CD4-positive, alpha-beta T cell treated with Interleukin-17A for 4 hours (primary cell): ENCODE data around the gene TAB3.

ENCODE experiments used
- DNase-seq: peaks from one replicate; pipeline ENCODE4 v3.0.0-alpha.2; 2020; ENCODE audit warnings: mixed read lengths

Gene TAB3

DNA sequence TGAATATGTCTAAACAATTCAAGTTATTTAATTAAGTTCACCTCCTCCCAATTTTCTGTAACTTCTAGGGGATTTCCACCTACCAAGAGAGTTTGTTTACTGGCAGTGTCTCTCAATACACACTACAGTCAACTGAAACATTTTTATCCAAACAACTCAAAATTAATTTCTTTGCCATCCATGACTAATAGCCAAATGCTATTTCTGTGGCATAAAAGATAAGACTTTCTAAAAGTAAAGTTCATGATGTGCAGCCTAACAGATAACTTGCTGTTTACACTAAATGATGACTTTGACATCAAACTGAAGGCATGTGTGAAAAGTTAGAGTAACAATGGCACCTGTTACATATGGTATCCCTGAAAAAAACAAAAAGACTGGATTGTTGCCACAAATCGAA lies 7.3 kb downstream of the TAB3 start:
- no peak for DNase-seq

DNA sequence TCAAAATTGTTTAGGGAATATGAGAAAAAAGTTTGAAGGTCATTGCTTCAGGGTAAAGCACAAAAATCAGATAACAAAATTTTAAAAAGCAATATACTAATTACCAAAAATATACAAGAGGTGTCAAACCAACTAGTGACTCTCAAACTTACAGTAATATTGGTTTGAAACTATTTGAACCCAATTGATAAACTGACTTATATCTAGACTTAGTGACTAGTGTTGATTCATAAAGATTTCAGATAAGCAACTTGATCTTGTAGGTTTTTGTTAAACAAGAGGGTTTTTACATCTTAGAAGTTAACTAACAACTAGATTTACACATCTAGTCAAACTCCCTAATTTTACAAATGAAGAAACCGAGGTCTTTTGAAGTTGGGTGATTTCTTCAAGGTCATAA lies 7.7 kb downstream of the TAB3 start:
- DNase-seq = no peak

DNA sequence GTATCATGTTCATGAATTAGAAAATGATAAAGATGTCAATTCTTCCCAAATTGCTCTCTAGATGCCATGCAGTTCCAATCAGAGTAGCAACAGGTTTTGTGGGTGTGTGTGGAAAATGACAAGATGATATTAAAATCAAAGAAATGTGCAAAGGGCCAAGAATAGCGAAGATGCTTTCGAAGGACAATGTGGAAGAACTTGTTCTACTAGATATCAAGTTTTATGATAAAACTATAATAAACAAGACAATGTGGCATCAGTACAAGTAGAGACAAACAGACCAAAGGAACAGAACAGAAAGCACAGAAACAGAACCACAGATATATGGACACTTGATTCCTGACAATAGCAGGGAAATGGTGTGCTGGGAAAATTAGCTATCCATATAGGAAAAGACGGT lies 9.0 kb downstream of the TAB3 start:
- no peak for DNase-seq

DNA sequence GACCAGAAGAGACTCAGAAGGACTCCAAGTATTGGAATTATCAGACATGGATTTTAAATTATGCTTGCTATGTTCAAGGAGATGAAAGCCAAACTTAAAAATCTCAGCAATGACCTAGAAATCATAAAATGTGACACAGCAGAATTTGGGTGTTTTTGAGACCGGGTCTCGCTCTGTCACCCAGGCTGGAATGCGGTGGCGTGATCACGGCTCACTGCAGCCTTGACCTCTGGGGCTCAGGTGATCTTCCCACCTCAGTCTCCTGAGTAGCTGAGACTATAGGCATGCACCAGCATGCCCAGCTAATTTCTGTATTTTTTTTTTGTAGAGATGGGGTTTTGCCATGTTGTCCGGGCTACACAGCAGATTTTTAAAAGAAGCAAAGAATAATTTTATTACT lies 12.7 kb downstream of the TAB3 start:
- DNase-seq = no peak

DNA sequence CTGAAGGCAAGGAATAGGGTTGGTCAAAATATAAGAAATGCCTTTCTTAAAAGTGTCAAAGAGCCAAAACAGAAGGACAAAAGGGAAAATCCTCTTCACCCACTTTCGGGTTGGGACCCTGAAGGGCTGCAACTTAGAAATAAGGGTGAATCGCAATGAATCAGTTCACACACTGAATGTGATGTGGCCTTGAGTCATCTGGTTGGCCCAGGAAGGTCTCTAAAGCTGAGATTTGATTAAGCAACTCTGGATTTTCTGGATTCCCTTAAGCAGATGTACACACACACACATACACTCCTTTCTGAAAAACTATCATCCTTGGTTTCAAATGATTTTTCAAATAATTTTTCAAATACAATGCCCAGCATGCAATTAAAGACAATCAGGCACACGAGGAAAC lies 13.1 kb downstream of the TAB3 start:
- no peak for DNase-seq

DNA sequence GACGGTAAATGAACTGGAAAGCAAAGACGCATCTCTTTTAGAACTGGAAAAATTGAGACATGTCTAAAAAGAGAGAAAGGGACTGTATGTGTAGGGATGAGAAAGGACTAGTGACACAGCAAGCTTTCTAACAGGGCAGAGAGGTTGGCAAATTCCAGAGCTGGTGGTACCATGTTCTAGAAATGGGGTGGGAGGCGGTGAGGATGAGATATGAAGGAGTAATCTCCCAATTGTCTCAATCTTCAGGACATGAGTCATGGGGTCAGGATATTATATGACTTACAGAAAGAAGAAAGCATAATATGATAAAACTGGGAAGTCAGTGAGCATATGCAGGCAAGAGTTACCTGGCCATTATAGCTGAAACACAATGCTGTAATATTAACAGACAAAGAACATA lies 14.2 kb downstream of the TAB3 start:
- no peak for DNase-seq

DNA sequence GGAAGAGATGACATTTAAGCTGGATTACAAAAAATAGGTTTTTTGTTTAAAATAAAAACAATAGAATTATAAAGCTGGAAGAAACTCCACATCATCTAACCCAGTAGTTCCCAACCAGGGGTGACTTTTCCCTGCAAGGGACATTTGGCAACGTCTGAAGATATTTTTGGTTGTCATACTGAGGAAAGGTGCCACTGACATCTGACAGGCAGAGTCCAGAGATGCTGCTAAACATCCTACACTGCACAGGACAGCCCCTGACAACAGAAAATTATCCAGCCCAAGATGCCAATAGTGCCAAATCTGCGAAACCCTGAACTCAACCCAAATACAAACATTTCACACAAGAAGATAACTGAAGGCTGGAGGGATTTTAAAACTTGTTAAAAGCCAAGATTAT lies 18.5 kb downstream of the TAB3 start:
- DNase-seq = no peak

DNA sequence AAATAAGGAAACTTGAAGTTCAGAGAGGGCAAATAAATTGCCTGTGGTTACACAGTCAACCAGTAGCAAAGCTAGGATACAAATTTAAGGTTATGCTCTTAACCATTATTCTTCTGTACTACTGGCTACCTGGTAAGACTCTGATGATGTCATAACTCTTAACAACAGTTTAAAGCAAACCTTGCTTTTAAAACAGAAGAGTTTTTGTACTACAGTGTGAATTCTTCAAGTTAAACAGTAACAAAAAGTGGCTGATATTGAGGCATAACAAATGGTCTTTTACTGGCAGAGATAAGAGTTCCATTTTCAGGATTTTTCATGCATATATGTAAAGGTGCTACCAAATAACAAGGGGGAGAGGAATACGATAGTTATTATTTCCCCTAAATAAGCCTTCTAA lies 23.4 kb downstream of the TAB3 start:
- no peak for DNase-seq

DNA sequence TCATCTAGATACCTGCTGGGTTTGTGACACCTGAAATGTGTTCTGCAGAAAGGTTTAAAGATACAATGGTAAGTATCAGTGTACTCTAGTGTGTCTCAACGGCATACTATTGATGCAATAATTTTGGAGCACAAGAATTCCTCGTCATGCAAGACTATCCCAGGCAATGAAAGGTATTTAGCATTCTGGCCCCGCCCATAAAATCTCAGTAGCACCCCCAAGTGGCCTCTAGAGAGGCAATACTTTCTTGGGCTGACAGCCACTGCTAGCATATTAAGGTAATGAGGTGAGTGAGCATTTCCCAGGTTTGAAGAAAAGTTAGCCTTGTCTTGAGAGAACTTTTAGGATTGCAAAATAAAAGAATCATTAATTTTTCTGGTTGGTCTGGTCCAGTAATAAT lies 24.0 kb downstream of the TAB3 start:
- peak; percentile 17 for DNase-seq

DNA sequence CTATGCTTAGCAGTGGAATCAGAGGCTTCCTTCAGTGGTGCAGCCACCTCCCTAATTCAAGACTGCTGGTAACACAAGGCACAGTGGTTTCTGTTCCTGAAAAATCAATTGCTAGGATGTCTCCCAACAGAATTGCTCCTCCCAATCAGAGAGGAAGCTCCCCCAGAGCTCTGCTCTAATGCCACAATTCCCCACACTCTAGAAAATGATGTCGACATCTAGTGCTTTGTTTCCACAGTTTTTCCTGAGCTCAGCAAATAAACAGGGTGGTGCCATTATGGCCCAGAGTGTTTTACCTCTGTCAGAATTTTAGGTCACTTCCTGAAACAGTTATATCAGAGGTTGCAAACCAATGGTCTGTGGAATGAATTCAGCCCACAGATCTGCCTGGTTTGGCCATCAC lies 24.7 kb downstream of the TAB3 start:
- DNase-seq = no peak

DNA sequence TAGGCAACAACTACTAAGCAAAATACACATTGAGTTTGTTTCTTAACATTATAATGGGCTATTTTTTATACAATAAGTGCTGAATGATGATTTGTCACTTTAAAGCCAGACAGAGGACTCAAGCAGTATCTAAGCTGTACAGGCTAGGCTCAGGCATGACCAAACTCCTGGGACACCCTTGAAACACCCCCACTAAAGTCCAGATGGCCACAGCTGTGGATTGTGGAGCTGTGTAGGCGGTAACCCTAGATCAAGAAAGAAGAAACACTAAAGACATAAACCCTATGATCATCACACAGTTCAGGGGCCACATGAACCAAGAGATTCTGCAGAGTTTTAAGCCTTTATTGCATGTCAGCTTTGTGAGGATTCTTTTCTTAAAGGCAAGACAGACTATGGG lies 25.1 kb downstream of the TAB3 start:
- no peak for DNase-seq

DNA sequence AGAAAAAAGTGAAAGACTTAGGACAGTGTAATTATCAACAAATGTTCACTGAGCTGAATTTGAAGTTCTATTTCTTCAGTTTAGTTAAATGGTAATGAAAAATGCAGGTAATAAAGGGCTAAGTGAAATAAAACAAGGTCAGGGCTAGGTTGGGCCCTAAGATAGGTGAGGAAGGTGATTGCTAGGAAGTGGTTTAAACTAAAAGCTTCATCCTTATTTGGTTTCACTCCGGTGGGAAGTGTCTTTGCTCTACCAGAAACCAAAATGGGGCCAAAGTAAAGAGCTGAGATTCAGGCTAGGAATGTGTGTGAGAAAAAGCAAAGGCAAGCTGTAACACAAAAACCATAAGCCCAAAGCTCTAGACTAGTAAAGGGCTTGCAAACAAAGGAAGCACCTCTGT lies 31.0 kb downstream of the TAB3 start:
- no peak for DNase-seq

DNA sequence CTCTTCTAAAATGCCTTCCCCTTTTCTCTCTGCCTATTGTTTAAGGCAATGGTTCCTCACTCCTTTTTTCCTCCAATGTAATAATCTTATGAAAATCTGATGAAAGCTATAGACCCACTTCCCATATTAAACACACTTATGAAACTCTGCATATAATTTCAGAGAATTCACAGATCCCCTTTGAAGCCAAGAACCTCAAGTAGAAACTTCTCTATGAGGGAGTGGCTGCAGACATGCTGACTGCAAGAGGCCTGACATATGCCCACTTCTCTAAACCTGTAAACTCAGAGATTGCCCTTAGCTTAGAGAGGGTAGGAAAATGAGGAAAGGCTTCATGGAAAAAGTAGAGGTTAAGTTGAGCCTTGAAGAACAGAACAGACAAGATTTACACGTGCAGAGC lies 37.6 kb downstream of the TAB3 start:
- DNase-seq = no peak

DNA sequence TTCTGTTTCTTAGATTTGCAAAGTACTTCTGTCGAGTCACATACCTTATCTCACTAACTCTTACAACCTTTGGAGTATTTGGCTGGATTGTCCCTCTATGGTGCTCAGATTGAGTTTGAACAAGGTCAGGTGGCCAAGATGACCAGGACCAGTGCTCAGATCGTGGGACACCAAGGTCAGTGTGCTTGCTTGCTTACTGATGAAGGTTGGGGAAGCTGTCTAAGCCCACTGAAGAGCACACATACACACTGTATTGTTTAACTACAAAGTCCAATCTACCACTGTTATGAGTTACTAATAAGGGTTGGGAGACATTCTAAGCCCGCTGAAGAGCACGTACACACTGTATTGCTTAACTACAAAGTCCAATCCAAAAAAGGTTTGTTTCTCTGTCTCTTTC lies 53.7 kb downstream of the TAB3 start:
- no peak for DNase-seq

DNA sequence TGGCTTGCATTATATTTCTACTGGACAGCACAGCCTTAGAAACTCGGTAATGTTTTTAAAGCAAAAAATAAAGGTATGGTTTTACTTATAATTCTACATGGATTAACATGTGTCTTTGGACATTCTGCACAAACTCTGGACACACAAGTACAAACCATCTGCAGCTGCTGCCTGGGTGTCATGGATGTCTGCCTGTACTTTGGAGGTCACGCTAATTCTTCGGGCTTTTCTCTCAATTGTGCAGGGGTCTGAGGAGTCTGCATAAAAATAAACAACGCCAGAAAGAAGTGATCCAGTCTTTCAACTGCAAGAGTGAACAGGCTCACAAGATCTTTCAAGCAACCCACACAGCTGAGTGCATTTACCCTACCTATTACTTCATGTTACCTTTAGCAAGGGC lies 55.2 kb downstream of the TAB3 start:
- no peak for DNase-seq

DNA sequence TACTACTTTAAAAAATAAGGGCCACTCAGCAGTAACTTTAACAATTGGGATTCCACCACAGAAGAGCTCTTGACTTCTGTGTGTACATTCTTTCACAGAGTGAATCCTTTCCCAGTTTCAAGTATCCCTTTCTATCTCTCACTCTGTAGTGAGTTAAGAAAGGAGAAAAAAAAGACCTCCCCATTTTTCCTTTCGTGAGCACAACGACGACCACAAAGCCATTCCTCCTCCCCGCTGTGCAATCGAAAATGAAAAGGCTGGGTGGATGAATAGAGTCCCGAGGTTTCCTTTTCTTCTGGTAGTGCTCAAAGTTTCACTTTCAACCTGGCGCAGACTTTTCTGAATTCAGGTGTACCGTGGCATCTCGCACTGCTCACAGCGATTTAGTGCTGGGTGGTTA lies 58.0 kb downstream of the TAB3 start:
- peak; percentile 23 for DNase-seq

DNA sequence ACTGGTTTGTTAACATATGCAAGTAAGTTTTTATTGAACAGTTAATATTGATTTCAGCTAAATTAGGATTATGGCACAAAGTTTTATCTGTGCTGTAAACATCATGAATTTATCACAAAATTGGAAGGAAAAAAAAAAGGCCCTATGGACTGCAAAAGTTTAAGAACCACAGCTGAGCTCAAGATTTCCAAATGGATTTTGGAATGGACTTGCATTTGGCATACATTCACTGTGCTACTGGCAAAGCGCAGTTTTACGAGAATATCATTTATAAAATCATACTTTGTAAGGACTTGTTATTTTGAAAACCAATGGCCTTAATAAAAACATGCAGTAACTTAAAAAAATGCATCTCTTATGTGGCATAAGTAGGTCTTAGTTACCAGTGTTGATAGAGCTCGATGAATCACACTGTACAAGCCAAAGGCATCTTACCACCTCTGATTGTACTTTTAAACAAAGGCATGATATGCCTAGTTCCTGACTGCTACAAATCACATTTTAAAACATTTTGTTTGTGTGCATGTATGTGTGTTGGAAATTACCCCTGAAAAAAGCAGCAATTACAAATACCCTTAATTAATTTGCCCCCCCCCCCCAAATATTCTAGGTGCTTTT lies 58.6 kb downstream of the TAB3 start:
- DNase-seq = no peak

DNA sequence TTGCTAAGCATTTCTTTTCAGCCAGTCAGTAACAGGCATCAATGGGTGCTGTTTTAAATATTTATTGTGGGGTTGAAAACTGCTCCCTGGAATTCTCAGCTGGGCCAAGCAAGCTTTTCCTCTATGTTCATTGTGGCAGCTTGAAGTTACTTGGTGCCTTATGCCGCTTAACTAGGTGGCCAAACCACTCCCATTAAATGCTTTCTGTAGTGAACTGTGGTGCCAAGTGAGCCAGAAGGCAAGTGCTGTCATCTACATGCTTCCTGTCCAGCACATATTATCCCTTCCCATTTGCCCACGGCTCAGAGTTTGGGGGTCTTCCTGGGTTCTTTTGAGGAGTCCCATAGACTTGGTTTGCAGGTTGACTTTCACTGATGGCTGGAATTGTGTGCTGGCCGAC lies 64.8 kb downstream of the TAB3 start:
- DNase-seq = no peak

DNA sequence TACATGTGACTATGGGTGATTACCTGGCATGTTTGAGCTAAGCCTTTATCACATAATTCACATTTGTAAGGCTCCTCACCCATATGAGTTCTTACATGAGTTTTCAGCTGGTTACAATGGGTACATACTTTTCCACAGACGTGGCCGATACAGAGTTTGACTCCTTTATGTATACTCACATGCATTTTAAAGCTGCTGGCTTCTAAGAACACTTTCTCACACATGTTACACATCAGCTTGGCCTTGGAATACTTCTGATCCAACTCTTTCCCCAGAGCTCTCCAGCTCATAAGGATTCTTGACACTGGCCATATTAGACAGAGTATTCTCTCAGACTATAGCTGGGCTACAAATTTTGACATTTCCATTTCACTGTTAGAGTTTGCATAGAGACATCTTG lies 66.3 kb downstream of the TAB3 start:
- DNase-seq = no peak

DNA sequence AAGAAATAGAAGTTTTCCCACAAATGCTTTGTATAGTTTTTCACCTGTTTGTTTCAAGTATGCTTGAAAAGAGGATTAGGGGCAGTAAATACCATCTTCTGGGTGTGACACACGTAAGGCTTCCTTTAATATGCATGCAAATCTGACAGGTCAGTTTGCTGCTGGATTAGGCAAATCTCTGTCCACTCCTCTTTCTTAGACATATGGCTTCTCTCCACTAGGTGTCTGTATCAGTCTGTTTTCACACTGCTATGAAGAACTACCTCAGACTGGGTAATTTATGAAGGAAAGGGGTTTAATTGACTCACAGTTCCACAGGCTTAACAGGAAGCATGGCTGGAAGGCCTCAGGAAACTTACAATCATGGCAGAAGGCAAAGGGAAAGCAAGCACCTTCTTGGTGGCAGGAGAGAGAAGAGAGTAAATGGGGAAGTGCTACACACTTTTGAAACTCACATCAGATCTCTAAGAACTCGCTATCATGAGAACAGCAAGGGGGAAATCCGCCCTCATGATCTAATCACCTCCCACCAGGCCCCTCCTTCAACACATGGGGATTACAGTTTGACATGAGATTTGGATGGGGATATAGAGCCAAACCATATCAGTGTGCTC lies 66.9 kb downstream of the TAB3 start:
- no peak for DNase-seq

DNA sequence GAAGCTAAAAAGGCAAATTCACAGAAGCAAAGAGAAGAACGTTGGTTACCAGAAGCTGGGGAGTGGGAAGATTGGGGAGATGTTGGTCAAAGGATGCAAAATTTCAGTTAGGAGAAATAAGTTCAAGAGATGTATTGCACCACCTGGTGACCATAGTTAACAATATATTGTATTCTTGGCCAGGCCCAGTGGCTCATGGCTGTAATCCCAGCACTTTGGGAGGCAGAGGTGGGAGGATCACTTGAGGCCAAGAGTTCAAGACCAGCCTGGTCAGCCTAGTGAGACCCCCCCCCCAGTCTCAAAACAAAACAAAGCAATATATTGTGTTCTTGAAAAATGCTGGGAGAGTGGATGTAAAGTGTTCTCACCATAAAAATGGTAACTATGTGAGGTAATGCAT lies 67.9 kb downstream of the TAB3 start:
- no peak for DNase-seq

DNA sequence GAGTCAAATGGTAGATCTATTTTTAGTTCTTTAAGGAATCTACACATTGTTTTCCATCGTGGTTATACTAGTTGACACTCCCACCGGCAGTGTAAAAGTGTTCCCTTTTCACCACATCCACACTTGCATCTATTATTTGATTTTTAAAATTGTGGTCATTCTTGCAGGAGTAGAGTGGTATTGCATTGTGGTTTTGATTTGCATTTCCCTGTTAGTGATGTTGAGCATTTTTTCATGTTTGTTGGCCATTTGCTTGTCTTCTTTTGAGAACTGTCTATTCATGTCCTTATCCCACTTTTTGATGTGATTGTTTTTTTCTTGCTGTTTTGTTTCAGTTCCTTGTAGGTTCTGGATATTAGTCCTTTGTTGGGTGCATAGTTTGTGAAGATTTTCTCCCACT lies 70.0 kb downstream of the TAB3 start:
- no peak for DNase-seq

DNA sequence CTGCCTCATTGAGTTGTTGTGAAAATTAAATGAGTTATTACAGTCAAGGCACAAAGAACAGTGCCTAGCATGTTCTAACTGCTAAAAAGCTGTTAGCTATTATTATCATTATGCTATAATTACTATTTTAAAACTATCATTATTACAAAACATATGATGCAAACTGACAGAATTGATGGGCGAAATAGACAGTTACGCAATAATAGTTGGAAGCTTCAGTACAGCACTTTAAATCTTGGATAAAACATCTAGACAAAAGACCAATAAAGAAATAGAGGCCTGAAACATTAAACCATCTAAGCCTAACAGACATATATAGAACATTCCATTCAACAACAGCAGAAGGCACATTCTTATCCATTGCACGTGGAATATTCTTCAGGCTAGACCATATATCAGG lies 73.0 kb downstream of the TAB3 start:
- DNase-seq = no peak

DNA sequence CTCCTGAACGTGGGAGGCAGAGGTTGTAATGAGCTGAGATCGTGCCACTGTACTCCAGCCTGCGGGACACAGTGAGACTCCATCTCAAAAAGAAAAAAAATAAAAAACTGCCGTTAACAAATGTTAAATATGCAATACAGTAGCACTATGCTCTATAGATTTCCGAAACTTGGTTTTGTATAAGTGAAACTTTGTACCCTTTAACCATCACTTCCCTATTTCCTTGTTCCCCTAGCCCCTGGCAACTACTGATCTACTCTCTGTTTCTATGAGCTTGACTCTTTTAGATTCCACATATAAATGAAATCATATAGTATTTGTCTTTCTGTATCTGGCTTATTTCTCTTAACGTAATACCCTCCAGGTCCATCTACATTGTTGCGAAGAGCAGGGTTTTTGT lies 74.1 kb downstream of the TAB3 start:
- DNase-seq = no peak

DNA sequence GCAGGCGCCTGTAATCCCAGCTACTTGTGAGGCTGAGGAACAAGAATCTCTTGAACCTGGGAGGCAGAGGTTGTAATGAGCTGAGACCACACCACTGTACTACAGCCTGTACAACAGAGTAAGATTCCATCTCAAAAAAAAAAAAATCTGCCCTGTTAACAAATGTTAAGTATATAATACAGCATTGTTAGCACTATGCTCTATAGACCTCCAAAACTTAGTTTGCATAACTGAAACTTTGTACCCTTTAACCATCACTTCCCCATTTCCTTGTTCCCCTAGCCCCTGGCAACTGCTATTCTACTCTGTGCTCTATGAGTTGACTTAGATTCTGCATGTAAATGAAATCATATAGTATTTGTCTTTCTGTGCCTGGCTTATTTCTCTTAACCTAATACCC lies 76.7 kb downstream of the TAB3 start:
- DNase-seq = no peak
